Measurements from ENCODE around the gene SMTNL2.

SMTNL2 gene

DNA sequence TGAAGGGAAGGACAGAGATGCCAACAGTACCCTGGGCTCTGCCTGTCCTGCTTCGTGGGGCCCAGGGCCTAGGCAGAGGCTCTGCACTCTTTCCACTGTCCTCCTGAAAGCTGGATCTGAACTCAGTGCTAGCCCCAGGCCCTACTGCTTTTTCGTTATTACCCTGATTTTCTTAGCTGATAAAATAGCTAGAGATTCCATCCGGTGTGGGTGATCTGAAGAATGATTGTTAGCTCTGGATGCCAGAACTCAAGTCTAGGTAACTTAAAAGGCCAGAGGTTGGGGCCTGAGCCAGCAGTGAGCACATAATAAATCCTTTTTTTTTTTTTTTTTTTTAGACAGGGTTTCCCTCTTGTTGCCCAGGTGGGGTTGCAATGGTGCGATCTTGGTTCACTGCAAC lies 27.3 kb upstream of the SMTNL2 start:
- peaks cover 0 to 8% of the 10 kb centered on the region in 2 experiments for H3K27me3 ChIP-seq (ENCODE audit: control insufficient read depth in 1 of 2, insufficient read depth in 1 of 2, low read length in 2 of 2)
- no peak overlapping the region for H3K23ac ChIP-seq (ENCODE audit: low read length in 2 of 2)
- no peak overlapping the region for H3K4me3 ChIP-seq (ENCODE audit: insufficient read depth in 1 of 2, low read depth in 1 of 2, low read length in 2 of 2)
- no peak overlapping the region for H3K18ac ChIP-seq (ENCODE audit: low read depth in 1 of 2, low read length in 2 of 2)
- peaks cover 21% of the 10 kb centered on the region for H3K79me1 ChIP-seq (replicated peaks; ENCODE audit: low read length, poor library complexity, severe bottlenecking)
- no peak overlapping the region for H4K91ac ChIP-seq (ENCODE audit: low read length)
- no peak overlapping the region for H3K27ac ChIP-seq (ENCODE audit: low read length, poor library complexity, severe bottlenecking)
- peaks cover 18% of the 10 kb centered on the region in 2 experiments for H3K36me3 ChIP-seq (ENCODE audit: control insufficient read depth in 1 of 2, insufficient read depth in 2 of 2, low read depth in 1 of 2, low read length in 2 of 2)
- no peak overlapping the region for H4K8ac ChIP-seq (ENCODE audit: low read length)
- no peak overlapping the region for H2BK5ac ChIP-seq (ENCODE audit: low read depth, low read length, poor library complexity, severe bottlenecking)
- DNase-seq, result no peak
- H3K9ac ChIP-seq (ENCODE audit: low read length), result no peak overlapping the region
- no peaks in the 10 kb centered on the region for H3K9me3 ChIP-seq (ENCODE audit: control insufficient read depth, low read length)
- H2BK12ac ChIP-seq (ENCODE audit: low read length in 2 of 2), result no peak overlapping the region
- H2AK5ac ChIP-seq (ENCODE audit: low read length, severe bottlenecking), result no peak overlapping the region
- peaks cover 24% of the 10 kb centered on the region for H3K4me1 ChIP-seq (ENCODE audit: control insufficient read depth, insufficient read depth, low read depth, low read length)
- H3K14ac ChIP-seq (ENCODE audit: low read length in 2 of 2), result no peak overlapping the region
- no peak overlapping the region for H2BK15ac ChIP-seq (ENCODE audit: low read depth, poor library complexity, severe bottlenecking)
- H3K4ac ChIP-seq (ENCODE audit: low read depth in 1 of 2, low read length in 2 of 2), result no peak overlapping the region
- WGBS, result 88% methylated on average over 4 of the region's 4 CpGs
- H2BK120ac ChIP-seq (ENCODE audit: low read depth, low read length), result no peak overlapping the region
- no peak overlapping the region for H2AFZ ChIP-seq (ENCODE audit: low read depth, low read length)
- no peak overlapping the region for H3K4me2 ChIP-seq (ENCODE audit: low read length, poor library complexity, severe bottlenecking)

DNA sequence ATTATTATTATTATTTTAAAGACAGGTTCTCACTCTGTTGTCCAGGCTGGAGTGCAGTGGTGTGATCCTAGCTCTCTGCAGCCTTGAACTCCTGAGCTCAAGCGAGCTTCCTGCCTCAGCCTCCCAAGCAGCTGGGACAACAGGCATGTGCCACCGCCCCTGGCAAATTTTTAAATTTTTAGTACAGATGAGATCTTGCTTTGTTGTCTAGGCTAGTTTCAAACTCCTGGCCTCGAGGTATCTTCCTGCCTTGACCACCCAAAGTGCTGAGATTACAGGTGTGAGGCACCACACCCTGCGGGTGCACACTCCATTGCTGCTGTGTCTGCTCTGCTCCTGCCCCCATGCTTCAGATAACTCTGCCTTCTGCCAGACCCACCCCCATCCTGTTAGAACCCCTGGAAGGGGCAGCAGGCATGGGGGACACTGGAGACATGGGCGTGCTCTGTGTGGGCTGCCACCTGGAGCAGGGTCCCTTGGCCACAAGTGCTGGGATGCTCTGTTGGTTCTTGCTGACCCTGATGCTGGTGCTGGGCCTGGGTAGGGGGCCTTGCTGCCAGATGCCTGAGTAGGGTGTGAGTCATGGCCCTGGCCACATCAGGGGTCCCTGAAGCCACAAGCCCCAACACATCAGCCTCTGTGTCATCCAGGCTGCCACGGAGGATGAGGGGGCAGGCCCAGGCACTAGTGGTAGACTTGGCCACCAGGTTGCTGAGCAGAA lies 26.5 kb upstream of the SMTNL2 start:
- Histone ChIP-seq H2BK120ac (ENCODE audit: low read depth, low read length) (no peak overlapping the region), H3K79me1 (replicated peaks; ENCODE audit: low read length, poor library complexity, severe bottlenecking) (peaks cover 14% of the 10 kb centered on the region), H3K23ac (ENCODE audit: low read length in 2 of 2) (no peak overlapping the region), H2AFZ (ENCODE audit: low read depth, low read length) (no peak overlapping the region), H3K14ac (ENCODE audit: low read length in 2 of 2) (no peak overlapping the region), H3K18ac (ENCODE audit: low read depth in 1 of 2, low read length in 2 of 2) (no peak overlapping the region), H3K4me1 (ENCODE audit: control insufficient read depth, insufficient read depth, low read depth, low read length) (peaks cover 24% of the 10 kb centered on the region), H4K8ac (ENCODE audit: low read length) (no peak overlapping the region), H3K27me3 (ENCODE audit: control insufficient read depth in 1 of 2, insufficient read depth in 1 of 2, low read length in 2 of 2) (peaks cover 0 to 13% of the 10 kb centered on the region in 2 experiments), H3K4me3 (ENCODE audit: insufficient read depth in 1 of 2, low read depth in 1 of 2, low read length in 2 of 2) (no peak overlapping the region), H3K9me3 (ENCODE audit: control insufficient read depth, low read length) (no peaks in the 10 kb centered on the region), H4K91ac (ENCODE audit: low read length) (no peak overlapping the region), H2BK15ac (ENCODE audit: low read depth, poor library complexity, severe bottlenecking) (no peak overlapping the region), H2BK12ac (ENCODE audit: low read length in 2 of 2) (no peak overlapping the region), H3K9ac (ENCODE audit: low read length) (no peak overlapping the region), H2BK5ac (ENCODE audit: low read depth, low read length, poor library complexity, severe bottlenecking) (no peak overlapping the region), H3K4me2 (ENCODE audit: low read length, poor library complexity, severe bottlenecking) (no peak overlapping the region), H2AK5ac (ENCODE audit: low read length, severe bottlenecking) (no peak overlapping the region), H3K36me3 (ENCODE audit: control insufficient read depth in 1 of 2, insufficient read depth in 2 of 2, low read depth in 1 of 2, low read length in 2 of 2) (peaks cover 10% of the 10 kb centered on the region in 2 experiments), H3K27ac (ENCODE audit: low read length, poor library complexity, severe bottlenecking) (no peak overlapping the region), H3K4ac (ENCODE audit: low read depth in 1 of 2, low read length in 2 of 2) (no peak overlapping the region)
- WGBS, result 90% methylated on average over 6 of the region's 6 CpGs
- DNase-seq, result no peak

DNA sequence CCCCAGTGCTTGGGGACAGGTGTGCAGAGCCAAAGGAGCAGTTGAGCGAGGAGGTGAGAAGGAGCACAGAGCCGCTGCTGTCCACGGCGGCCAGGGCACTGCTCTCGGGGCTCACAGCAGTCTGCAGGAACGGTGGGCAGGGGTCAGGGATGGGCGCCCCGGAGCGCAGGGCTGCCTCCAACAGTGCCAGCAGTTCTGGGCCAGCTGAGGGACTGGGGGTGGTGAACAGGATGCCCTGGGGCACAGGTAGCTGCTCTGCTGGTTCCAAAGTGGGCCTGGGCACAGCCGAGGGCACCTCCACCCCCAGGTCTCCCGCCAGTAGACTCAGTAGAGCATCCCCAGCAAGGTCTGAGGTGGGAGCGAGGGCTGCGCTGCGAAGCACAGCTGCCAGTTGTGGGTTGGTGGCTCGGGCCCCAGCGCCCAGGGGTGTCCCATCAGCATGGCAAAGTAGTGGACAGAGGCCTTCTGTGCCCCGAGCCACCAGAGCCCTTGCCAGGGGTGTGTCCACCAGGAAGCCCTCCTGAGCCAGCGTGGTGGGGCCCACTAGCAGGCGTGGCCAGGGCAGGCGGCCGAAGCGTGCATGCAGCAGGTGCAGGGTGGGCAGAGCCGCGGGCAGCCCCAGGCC lies 25.9 kb upstream of the SMTNL2 start:
- H3K23ac ChIP-seq (ENCODE audit: low read length in 2 of 2), result no peak overlapping the region
- peaks cover 24% of the 10 kb centered on the region for H3K4me1 ChIP-seq (ENCODE audit: control insufficient read depth, insufficient read depth, low read depth, low read length)
- H3K4ac ChIP-seq (ENCODE audit: low read depth in 1 of 2, low read length in 2 of 2), result no peak overlapping the region
- no peak overlapping the region for H4K91ac ChIP-seq (ENCODE audit: low read length)
- H3K36me3 ChIP-seq (ENCODE audit: control insufficient read depth in 1 of 2, insufficient read depth in 2 of 2, low read depth in 1 of 2, low read length in 2 of 2), result peaks cover 4 to 5% of the 10 kb centered on the region in 2 experiments
- H3K4me3 ChIP-seq (ENCODE audit: insufficient read depth in 1 of 2, low read depth in 1 of 2, low read length in 2 of 2), result no peak overlapping the region
- no peaks in the 10 kb centered on the region for H3K9me3 ChIP-seq (ENCODE audit: control insufficient read depth, low read length)
- no peak overlapping the region for H3K18ac ChIP-seq (ENCODE audit: low read depth in 1 of 2, low read length in 2 of 2)
- WGBS, result 93% methylated on average over 24 of the region's 24 CpGs
- no peak overlapping the region for H2BK15ac ChIP-seq (ENCODE audit: low read depth, poor library complexity, severe bottlenecking)
- peaks cover 10% of the 10 kb centered on the region for H3K79me1 ChIP-seq (replicated peaks; ENCODE audit: low read length, poor library complexity, severe bottlenecking)
- no peak overlapping the region for H2BK120ac ChIP-seq (ENCODE audit: low read depth, low read length)
- H3K27ac ChIP-seq (ENCODE audit: low read length, poor library complexity, severe bottlenecking), result no peak overlapping the region
- H2BK12ac ChIP-seq (ENCODE audit: low read length in 2 of 2), result no peak overlapping the region
- no peak overlapping the region for H4K8ac ChIP-seq (ENCODE audit: low read length)
- no peak for DNase-seq
- H3K9ac ChIP-seq (ENCODE audit: low read length), result no peak overlapping the region
- no peak overlapping the region for H2AK5ac ChIP-seq (ENCODE audit: low read length, severe bottlenecking)
- peaks cover 0 to 19% of the 10 kb centered on the region in 2 experiments for H3K27me3 ChIP-seq (ENCODE audit: control insufficient read depth in 1 of 2, insufficient read depth in 1 of 2, low read length in 2 of 2)
- H2BK5ac ChIP-seq (ENCODE audit: low read depth, low read length, poor library complexity, severe bottlenecking), result no peak overlapping the region
- H3K4me2 ChIP-seq (ENCODE audit: low read length, poor library complexity, severe bottlenecking), result no peak overlapping the region
- H2AFZ ChIP-seq (ENCODE audit: low read depth, low read length), result no peak overlapping the region
- H3K14ac ChIP-seq (ENCODE audit: low read length in 2 of 2), result no peak overlapping the region

DNA sequence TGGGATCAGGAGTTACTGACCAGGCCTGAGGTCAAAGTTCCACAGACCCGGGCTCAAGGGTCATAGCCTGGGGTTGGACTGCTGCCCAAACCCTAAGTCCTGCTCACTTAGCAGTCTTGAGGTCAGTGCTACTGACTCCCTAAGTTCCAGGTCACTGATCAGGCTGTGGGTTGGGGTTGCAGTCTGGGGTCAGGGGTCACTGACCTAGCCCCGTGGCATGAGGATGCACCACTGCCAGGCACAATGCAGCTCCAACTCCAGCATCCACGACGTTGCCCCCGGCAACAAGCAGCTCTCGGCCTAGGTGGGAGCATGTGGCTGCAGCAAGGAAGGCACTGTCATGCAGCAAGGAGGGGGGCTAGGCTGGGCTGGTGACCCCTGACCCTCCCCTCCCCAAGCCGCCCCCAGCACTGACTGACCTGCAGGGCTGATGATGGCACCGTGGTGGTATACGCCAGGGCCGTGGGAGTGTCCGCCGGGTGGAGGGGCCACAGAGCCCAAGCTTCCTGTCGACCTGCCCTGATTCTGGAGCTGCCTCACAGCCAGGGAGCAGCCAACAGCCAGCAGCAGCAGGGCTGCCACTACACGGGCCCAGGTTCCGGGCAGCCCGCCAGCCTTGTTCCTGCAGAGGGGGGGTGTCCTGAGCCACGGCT lies 25.1 kb upstream of the SMTNL2 start:
- peaks cover 0 to 19% of the 10 kb centered on the region in 2 experiments for H3K27me3 ChIP-seq (ENCODE audit: control insufficient read depth in 1 of 2, insufficient read depth in 1 of 2, low read length in 2 of 2)
- H2BK120ac ChIP-seq (ENCODE audit: low read depth, low read length), result no peak overlapping the region

More for the DNA sequence above, 25.1 kb upstream of the SMTNL2 start:
- Histone ChIP-seq H2BK15ac (ENCODE audit: low read depth, poor library complexity, severe bottlenecking) (no peak overlapping the region), H3K23ac (ENCODE audit: low read length in 2 of 2) (no peak overlapping the region), H2AK5ac (ENCODE audit: low read length, severe bottlenecking) (no peak overlapping the region), H3K27ac (ENCODE audit: low read length, poor library complexity, severe bottlenecking) (no peak overlapping the region), H3K14ac (ENCODE audit: low read length in 2 of 2) (no peak overlapping the region), H3K9me3 (ENCODE audit: control insufficient read depth, low read length) (no peaks in the 10 kb centered on the region), H3K36me3 (ENCODE audit: control insufficient read depth in 1 of 2, insufficient read depth in 2 of 2, low read depth in 1 of 2, low read length in 2 of 2) (no peaks in the 10 kb centered on the region), H3K18ac (ENCODE audit: low read depth in 1 of 2, low read length in 2 of 2) (no peak overlapping the region), H4K91ac (ENCODE audit: low read length) (no peak overlapping the region), H4K8ac (ENCODE audit: low read length) (no peak overlapping the region), H3K9ac (ENCODE audit: low read length) (no peak overlapping the region), H3K4me2 (ENCODE audit: low read length, poor library complexity, severe bottlenecking) (no peak overlapping the region), H3K4ac (ENCODE audit: low read depth in 1 of 2, low read length in 2 of 2) (no peak overlapping the region), H2BK12ac (ENCODE audit: low read length in 2 of 2) (no peak overlapping the region), H2AFZ (ENCODE audit: low read depth, low read length) (no peak overlapping the region), H3K4me3 (ENCODE audit: insufficient read depth in 1 of 2, low read depth in 1 of 2, low read length in 2 of 2) (no peak overlapping the region), H3K4me1 (ENCODE audit: control insufficient read depth, insufficient read depth, low read depth, low read length) (peaks cover 16% of the 10 kb centered on the region), H3K79me1 (replicated peaks; ENCODE audit: low read length, poor library complexity, severe bottlenecking) (peaks cover 3% of the 10 kb centered on the region), H2BK5ac (ENCODE audit: low read depth, low read length, poor library complexity, severe bottlenecking) (no peak overlapping the region)
- DNase-seq, result no peak
- 84% methylated on average over 17 of the region's 17 CpGs for WGBS
